Loucy (cell line): ENCODE data around the gene MCM9.
A peak's percentile ranks its signal among the peaks of the same experiment; 100 is the strongest.

Experiments used
- H2AFZ ChIP-seq: fragments of 200-600 bp; sonication (generic); 2 replicates; pipeline ENCODE4 v1.6.0; 2016; ENCODE audit warnings: antibody characterized with exemption, mild to moderate bottlenecking, low read length, moderate library complexity
- H3F3A ChIP-seq: fragments of 200-600 bp; 2 replicates; pipeline ENCODE4 v1.6.0; 2016; ENCODE audit warnings: antibody characterized with exemption, low read depth, mild to moderate bottlenecking
- H3K27me3 ChIP-seq: fragments of 200-600 bp; sonication (generic); 2 replicates; pipeline ENCODE4 v1.6.1; 2014; ENCODE audit warnings: low read length, mild to moderate bottlenecking; ENCODE audit not compliant: insufficient read depth, poor library complexity, severe bottlenecking
- H3K36me3 ChIP-seq: fragments of 200-600 bp; sonication (generic); 2 replicates; pipeline ENCODE4 v1.6.1; 2016; ENCODE audit warnings: low read length; ENCODE audit not compliant: insufficient read depth
- H3K4me1 ChIP-seq: fragments of 200-600 bp; sonication (generic); 2 replicates; pipeline ENCODE4 v1.5.1; 2014; ENCODE audit warnings: low read length, mild to moderate bottlenecking; ENCODE audit not compliant: insufficient read depth, poor library complexity, severe bottlenecking
- H3K4me2 ChIP-seq: fragments of 200-600 bp; sonication (generic); 2 replicates; pipeline ENCODE4 v1.6.0; 2014; ENCODE audit warnings: antibody characterized with exemption, low read length, low read depth, mild to moderate bottlenecking; ENCODE audit not compliant: poor library complexity, severe bottlenecking
- H3K4me3 ChIP-seq: fragments of 200-600 bp; sonication (generic); 2 replicates; pipeline ENCODE4 v1.5.1; 2014; ENCODE audit warnings: low read length, mild to moderate bottlenecking, mixed read lengths; ENCODE audit not compliant: poor library complexity, severe bottlenecking
- H3K79me2 ChIP-seq: fragments of 200-600 bp; sonication (generic); 2 replicates; pipeline ENCODE4 v1.6.1; 2014; ENCODE audit warnings: low read length; ENCODE audit not compliant: insufficient read depth
- H3K9ac ChIP-seq: fragments of 200-600 bp; sonication (generic); 2 replicates; pipeline ENCODE4 v1.6.0; 2014; ENCODE audit warnings: mild to moderate bottlenecking, low read depth, low read length, moderate library complexity; ENCODE audit not compliant: poor library complexity, severe bottlenecking
- H3K9me2 ChIP-seq: fragments of 200-600 bp; sonication (generic); replicated peaks from 2 replicates; pipeline ENCODE4 v1.6.1; 2016; ENCODE audit warnings: low read depth, low read length, mixed read lengths
- H3K9me3 ChIP-seq: fragments of 200-600 bp; sonication (generic); 2 replicates; pipeline ENCODE4 v1.6.1; 2014; ENCODE audit warnings: mild to moderate bottlenecking, antibody characterized with exemption, low read length, low read depth; ENCODE audit not compliant: insufficient read depth
- H4K20me1 ChIP-seq: fragments of 200-600 bp; sonication (generic); 2 replicates; pipeline ENCODE4 v1.6.0; 2014; ENCODE audit warnings: antibody characterized with exemption, low read length, mild to moderate bottlenecking; ENCODE audit not compliant: insufficient read depth, poor library complexity, severe bottlenecking
- CTCF ChIP-seq: fragments of 200-600 bp; sonication (generic); conservative IDR thresholded peaks from 2 replicates; pipeline ENCODE4 v1.5.1; 2014; ENCODE audit warnings: mild to moderate bottlenecking, antibody characterized with exemption, low read length
- EZH2phosphoT487 ChIP-seq: fragments of 200-600 bp; IDR thresholded peaks from 2 replicates; pipeline ENCODE4 v1.6.1; 2018; ENCODE audit warnings: antibody characterized with exemption, mild to moderate bottlenecking, moderate library complexity, borderline replicate concordance

Gene MCM9

GRCh38 chr6:118804091-118804490 lies 130.9 kb downstream of the MCM9 start:
- H3F3A ChIP-seq: no peaks in the 10 kb centered on the region
- no peak overlapping the region for H3K9ac ChIP-seq
- H3K79me2 ChIP-seq: no peaks in the 10 kb centered on the region
- no peaks in the 10 kb centered on the region for H3K36me3 ChIP-seq
- no peaks in the 10 kb centered on the region for H3K27me3 ChIP-seq
- no peak overlapping the region for H3K4me2 ChIP-seq
- no peaks in the 10 kb centered on the region for H4K20me1 ChIP-seq
- no peaks in the 10 kb centered on the region for H3K9me3 ChIP-seq
- no peak overlapping the region for H3K4me3 ChIP-seq
- H3K4me1 ChIP-seq: peaks cover 16% of the 10 kb centered on the region
- TF ChIP-seq EZH2phosphoT487 (no peak), CTCF (no peak)
- H2AFZ ChIP-seq: no peak overlapping the region
- H3K9me2 ChIP-seq: no peaks in the 10 kb centered on the region

- Histone ChIP-seq H3K36me3 (no peaks in the 10 kb centered on the region), H3K4me2 (no peak overlapping the region), H3K9ac (peak overlapping the region; percentile 13), H3K9me3 (no peaks in the 10 kb centered on the region), H3K4me3 (no peak overlapping the region), H3K9me2 (no peaks in the 10 kb centered on the region), H3K79me2 (no peaks in the 10 kb centered on the region), H3F3A (no peaks in the 10 kb centered on the region), H3K4me1 (peaks cover 5% of the 10 kb centered on the region), H3K27me3 (no peaks in the 10 kb centered on the region), H4K20me1 (no peaks in the 10 kb centered on the region), H2AFZ (no peak overlapping the region; the same call in 1 of the 2 replicates)
- no peak for TF ChIP-seq CTCF
- no peak for TF ChIP-seq EZH2phosphoT487
Measured at GRCh38 chr6:118801257-118801656, 133.7 kb downstream of the MCM9 start.

GRCh38 chr6:118800394-118801071 lies 134.4 kb downstream of the MCM9 start:
- Histone ChIP-seq H3K4me3 (peak overlapping the region; percentile 11), H2AFZ (peak overlapping the region; percentile 95), H3K9me2 (no peaks in the 10 kb centered on the region), H3K36me3 (no peaks in the 10 kb centered on the region), H3K4me1 (peaks cover 5% of the 10 kb centered on the region), H3K9ac (peak overlapping the region; percentile 14), H3K9me3 (no peaks in the 10 kb centered on the region), H3K27me3 (no peaks in the 10 kb centered on the region), H3F3A (no peaks in the 10 kb centered on the region), H3K4me2 (peak overlapping the region; percentile 64), H3K79me2 (no peaks in the 10 kb centered on the region), H4K20me1 (no peaks in the 10 kb centered on the region)
- TF ChIP-seq EZH2phosphoT487 (no peak), CTCF (peak; percentile 93)
